Measurements from ENCODE around the gene ZNF496.
"Not testable (repeated sequence)": the region's sequence is repeated elsewhere in the genome, so short reads cannot be mapped to it uniquely, and the experiment has no call there.

The ZNF496 gene

DNA sequence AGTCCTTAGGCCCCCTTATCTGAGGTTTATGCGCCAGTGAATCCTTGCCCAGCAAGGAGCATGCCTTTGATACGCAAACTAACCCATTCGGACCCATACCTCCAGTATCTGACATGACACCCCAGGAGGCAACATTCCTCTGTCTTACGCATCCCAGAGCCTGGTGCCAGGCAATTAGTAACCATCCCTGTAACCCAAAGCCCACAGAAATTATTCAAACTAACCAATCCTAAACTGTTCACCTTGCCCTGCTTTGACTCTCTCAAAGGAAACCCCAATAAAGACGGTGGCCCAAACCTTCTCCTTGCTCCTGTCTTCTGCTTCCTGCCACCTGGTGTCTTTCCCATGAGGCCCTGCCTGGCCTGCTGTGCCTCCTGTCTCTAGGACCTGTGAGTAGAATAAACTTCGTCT lies 36.4 kb downstream of the ZNF496 start:
- DNase-seq (ENCODE audit: low read depth) = no peak
- H3K4me3 ChIP-seq (ENCODE audit: control insufficient read depth, low read depth, low read length) = no peak overlapping the region
- TF ChIP-seq, protein P1, sequence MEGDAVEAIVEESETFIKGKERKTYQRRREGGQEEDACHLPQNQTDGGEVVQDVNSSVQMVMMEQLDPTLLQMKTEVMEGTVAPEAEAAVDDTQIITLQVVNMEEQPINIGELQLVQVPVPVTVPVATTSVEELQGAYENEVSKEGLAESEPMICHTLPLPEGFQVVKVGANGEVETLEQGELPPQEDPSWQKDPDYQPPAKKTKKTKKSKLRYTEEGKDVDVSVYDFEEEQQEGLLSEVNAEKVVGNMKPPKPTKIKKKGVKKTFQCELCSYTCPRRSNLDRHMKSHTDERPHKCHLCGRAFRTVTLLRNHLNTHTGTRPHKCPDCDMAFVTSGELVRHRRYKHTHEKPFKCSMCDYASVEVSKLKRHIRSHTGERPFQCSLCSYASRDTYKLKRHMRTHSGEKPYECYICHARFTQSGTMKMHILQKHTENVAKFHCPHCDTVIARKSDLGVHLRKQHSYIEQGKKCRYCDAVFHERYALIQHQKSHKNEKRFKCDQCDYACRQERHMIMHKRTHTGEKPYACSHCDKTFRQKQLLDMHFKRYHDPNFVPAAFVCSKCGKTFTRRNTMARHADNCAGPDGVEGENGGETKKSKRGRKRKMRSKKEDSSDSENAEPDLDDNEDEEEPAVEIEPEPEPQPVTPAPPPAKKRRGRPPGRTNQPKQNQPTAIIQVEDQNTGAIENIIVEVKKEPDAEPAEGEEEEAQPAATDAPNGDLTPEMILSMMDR (IDR thresholded peaks at IDR 0.05; ENCODE audit: control insufficient read depth, insufficient read depth, low read depth, low read length, missing control alignments) = no peak

DNA sequence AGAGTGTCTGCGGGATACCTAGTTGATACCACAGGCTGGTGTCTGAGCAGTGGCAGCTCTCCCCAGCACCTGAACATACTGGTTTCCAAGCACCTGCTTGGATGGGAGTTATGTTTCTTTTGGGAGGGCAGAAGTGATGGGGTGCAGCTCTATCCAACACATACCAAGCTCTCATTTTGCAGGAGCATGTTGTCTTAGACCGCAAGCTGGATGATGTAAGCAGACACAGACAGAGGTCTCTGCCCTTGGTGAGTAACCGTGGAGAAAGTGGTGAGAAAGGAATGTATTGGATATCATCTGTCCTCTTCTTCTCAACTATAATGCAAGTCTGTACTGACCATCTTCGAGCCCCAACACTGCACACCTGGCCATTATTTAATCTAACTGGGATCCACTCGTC lies 37.4 kb downstream of the ZNF496 start:
- peak; percentile 63 for DNase-seq (ENCODE audit: low read depth)
- TF ChIP-seq, protein P1 (IDR thresholded peaks at IDR 0.05; ENCODE audit: control insufficient read depth, insufficient read depth, low read depth, low read length, missing control alignments) = no peak
- H3K4me3 ChIP-seq (ENCODE audit: control insufficient read depth, low read depth, low read length) = no peak overlapping the region

DNA sequence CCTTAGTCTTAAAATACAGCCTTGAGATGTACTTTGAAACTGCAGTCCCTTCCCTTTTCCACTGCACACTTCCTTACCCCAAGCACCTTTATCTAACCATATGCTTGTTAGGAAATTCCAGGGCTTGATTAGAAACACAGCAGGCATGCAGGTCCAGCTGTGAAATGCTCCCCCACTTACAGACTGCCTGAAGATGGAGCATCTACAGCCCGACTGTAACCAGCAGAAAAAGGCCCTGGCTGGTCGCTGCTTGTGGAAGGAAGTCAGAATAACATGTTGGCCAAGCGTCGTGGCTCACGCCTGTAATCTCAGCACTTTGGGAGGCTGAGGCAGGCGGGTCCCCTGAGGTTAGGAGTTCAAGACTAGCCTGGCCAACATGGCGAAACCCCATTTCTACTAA lies 38.6 kb downstream of the ZNF496 start:
- TF ChIP-seq, protein P1 (IDR thresholded peaks at IDR 0.05; ENCODE audit: control insufficient read depth, insufficient read depth, low read depth, low read length, missing control alignments) = no peak
- H3K4me3 ChIP-seq (ENCODE audit: control insufficient read depth, low read depth, low read length) = no peak overlapping the region
- DNase-seq (ENCODE audit: low read depth) = peak; percentile 28

DNA sequence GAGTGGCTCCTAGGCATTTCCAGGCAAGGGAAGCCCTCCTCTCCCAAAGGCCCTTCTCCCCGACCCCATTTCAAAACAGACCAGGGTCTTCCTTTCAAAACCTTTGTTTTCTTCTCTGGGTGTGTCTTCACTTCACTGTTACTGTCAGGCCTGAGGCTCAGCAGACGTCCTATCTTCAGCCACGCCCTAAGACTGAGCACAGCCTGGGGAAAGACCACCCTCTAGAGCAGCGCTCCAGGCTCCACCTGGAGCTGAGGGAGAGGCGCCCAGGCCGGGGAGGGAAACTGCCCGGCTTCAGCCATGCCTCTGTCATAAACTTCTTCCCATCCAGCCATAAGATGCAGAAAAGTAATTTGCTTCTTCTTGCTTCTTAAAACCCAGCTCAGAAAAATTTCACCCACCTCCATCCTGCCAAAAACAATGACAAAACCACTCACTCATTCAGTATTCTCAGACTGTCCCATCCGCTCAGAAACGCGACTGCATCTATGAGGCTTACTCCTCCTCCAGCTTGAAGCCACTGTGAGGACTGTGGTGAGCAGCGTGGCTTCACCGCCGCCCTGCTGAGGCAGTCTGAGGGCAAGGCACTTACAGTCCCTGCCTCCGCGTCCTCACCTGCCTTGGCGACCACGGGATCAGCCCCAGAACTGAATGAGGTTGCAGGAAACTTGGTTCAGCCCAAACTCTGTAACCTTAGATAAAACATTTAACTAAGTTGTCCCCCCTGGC lies 39.7 kb downstream of the ZNF496 start:
- no peak for DNase-seq (ENCODE audit: low read depth)
- H3K4me3 ChIP-seq (ENCODE audit: control insufficient read depth, low read depth, low read length) = no peak overlapping the region
- TF ChIP-seq, protein P1 (IDR thresholded peaks at IDR 0.05; ENCODE audit: control insufficient read depth, insufficient read depth, low read depth, low read length, missing control alignments) = no peak

DNA sequence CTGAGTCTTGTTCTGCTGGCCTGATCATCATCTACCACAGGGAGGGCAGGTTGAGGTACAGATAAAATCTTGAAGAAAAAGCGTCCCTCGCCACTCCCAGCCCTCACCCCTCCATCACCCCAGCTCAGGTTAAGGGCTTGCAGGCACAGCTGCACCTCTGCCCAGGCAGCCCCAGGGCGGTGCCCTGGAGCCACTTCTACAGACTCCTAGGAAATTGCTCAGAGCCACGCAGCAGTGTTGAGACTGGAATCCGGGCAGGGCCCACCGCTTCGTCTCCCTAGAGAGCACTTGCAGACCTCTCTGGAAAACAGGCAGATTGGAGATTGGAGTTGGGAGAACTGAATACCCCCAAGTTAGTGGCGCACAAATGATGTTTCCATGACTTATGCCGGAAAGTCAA lies 40.5 kb downstream of the ZNF496 start:
- TF ChIP-seq, protein P1 (IDR thresholded peaks at IDR 0.05; ENCODE audit: control insufficient read depth, insufficient read depth, low read depth, low read length, missing control alignments) = no peak
- H3K4me3 ChIP-seq (ENCODE audit: control insufficient read depth, low read depth, low read length) = no peak overlapping the region

DNA sequence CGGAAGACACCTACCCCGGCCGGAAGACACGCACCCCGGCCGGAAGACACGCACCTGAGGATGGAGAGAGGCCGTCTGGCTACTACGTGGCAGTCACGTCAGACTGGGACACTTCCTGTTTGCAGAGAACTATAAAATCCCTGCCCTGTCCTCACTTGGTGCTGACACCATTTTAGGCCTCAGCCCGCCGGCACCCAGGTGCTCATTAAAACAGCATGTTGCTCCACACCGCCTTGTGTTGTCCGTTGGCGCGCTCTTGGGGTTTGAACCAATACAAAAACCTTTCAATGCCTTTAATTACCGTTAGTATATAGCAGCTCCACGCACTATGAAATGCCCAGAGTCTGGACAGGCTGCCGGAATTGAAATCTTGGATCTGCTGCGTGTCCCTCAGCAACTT lies 41.1 kb downstream of the ZNF496 start:
- TF ChIP-seq, protein P1 (IDR thresholded peaks at IDR 0.05; ENCODE audit: control insufficient read depth, insufficient read depth, low read depth, low read length, missing control alignments) = no peak
- H3K4me3 ChIP-seq (ENCODE audit: control insufficient read depth, low read depth, low read length) = no peak overlapping the region
- DNase-seq (ENCODE audit: low read depth) = no peak

More for the DNA sequence above, 40.5 kb downstream of the ZNF496 start:
- no peak for DNase-seq (ENCODE audit: low read depth)

DNA sequence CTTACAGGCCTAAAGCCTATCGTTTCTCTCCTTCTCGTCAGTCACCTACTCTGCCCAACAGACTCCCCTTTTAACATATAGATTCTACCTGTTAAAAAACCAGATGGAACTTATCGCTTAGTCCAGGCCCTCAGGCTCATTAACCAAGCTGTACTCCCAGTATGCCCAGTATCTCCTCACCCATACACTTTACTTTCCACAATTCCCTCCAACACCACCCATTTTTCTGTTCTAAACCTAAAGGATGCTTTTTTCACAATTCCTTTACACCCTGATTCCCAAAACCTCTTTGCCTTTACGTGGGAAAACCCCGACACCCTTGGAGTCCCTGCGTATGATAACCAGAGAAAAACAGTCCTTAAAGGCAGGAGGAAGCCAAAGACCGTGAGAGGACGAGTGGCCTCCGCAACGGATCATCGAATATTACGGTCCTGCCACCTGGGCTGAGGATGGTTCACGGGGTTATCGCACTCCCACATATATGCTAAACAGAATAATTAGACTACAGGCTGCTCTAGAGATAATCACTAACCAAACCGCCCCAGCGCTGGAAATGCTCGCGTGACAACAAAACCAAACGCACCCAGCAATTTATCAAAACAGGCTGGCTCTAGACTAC lies 42.3 kb downstream of the ZNF496 start:
- H3K4me3 ChIP-seq (ENCODE audit: control insufficient read depth, low read depth, low read length); DNase-seq (ENCODE audit: low read depth): not testable (repeated sequence)

Measured in AG09309 (cell line).